Pulmonary artery endothelial cell (primary cell): ENCODE results near the gene PCDHGA9. TPM values are rescaled to one million over a fixed set of nuclear protein-coding genes. Genes with fewer than 3 reads are reported as not detected.
"Not testable (repeated sequence)": the region's sequence is repeated elsewhere in the genome, so short reads cannot be mapped to it uniquely, and the experiment has no call there.

Experiments
- DNase-seq: peaks from one replicate; pipeline ENCODE4 v3.0.0-alpha.2; 2011; ENCODE audit warnings: low read depth, low spot score
- total RNA-seq: library from RNA; depleted of rRNA; stranded (reverse); fragments of >200 nt; gene quantifications from 2 replicates; pipeline ENCODE4 v1.2.3, GENCODE V29; 2014

PCDHGA9 gene
- 1.2 and 1.8 TPM in 2 replicates for total RNA-seq

DNA sequence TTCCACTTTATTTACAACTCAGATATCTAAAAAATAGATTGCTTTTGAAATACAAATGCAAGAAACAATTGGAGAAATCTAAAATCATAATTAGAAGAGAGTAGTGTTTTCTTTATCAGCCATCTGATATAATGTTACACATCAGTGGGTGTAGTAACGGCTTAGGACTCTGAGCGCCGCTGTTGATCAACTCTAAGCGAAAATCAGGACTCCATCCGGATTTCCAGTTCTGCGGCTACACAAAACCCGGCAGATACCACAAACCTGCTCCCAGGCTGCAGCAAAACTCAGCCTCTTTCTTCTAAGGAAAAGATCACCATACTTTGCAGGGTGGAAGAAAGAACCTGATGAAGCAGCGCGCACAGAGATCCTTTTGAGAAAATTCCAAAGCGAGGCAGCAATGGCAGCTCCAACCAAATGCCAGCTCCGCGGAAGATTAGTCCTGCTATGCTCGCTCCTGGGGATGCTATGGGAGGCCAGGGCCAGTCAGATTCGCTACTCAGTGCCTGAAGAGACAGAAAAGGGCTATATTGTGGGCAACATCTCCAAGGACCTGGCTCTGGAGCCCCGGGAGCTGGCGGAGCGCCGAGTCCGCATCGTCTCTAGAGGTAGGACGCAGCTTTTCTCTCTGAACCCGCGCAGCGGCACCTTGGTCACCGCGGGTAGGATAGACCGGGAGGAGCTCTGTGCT is at the start of gene PCDHGA9:
PCDHGA9 (plus strand) TSS at position 226 of the 691 bp plus-strand sequence; CDS start at position 401, 175 bp downstream.
- DNase-seq, result no peak

- no peak for DNase-seq
These were observed 47.6 kb upstream of the PCDHGA9 start, which contains the start of gene PCDHGA4 for GRCh38 chr5:141354900-141355469. Gene PCDHGA4, plus strand, starts transcription at chr5:141355021. Its CDS starts 87 bp downstream, at chr5:141355108.

DNA sequence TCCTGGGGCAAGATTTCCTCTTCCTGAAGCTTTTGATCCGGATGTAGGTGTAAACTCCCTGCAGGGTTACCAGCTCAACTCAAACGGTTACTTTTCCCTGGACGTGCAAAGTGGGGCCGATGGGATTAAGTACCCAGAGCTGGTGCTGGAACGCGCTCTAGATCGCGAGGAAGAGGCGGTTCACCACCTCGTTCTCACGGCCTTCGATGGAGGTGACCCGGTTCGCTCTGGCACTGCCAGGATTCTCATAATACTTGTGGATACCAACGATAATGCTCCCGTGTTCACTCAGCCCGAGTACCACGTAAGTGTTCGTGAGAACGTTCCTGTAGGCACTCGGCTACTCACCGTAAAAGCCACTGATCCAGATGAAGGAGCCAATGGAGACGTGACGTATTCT is 46.9 kb upstream of the PCDHGA9 start:
- DNase-seq, result no peak

DNA sequence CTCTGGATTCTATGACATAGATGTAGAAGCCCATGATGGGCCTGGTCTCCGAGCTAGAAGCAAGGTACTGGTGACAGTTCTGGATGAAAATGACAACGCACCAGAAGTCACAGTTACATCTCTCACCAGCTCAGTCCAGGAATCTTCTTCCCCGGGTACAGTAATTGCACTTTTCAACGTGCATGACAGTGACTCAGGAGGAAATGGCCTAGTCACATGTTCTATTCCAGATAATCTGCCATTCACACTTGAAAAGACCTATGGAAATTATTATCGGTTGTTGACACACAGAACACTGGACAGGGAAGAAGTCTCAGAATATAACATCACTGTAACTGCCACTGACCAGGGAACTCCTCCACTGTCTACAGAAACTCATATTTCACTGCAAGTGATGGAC is 46.4 kb upstream of the PCDHGA9 start:
- DNase-seq, result no peak

DNA sequence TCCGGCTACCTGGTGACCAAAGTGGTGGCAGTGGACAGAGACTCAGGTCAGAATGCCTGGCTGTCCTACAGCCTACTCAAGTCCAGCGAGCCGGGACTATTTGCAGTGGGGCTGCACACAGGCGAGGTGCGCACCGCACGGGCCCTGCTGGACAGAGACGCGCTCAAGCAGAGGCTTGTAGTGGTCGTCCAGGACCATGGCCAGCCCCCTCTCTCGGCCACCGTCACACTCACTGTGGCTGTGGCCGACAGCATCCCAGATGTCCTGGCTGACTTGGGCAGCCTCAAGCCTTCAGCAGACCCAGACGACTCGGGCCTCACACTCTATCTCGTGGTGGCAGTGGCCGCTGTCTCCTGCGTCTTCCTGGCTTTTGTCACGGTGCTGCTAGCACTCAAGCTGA is 45.6 kb upstream of the PCDHGA9 start:
- no peak for DNase-seq

- no peak for DNase-seq
These were observed 42.7 kb upstream of the PCDHGA9 start, which contains the start of gene PCDHGB2 for GRCh38 chr5:141359790-141360426. Gene PCDHGB2, plus strand, starts transcription at chr5:141359994. Its CDS starts 142 bp downstream, at chr5:141360136.

- no peak for DNase-seq
These were observed 41.9 kb upstream of the PCDHGA9 start for GRCh38 chr5:141360685-141361084.

DNA sequence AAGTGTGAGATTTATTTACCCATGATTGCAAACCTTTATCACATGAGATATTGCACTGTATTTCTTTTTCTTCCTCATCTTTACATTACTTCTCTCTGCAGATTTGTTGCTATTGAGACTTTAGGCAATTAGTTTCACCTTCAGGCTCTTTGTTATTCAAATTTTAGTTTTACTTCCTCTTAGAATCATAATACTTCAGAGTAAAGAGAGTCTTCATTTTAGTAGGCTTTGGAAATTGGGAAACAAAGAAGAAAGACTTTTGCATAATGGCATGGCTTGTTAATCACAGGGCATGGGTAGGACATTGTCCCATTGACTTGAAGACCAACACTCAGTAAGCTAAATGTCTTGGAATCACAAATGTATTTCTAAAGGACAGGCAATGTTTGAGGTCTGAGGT is 39.9 kb upstream of the PCDHGA9 start:
- DNase-seq, result no peak

DNA sequence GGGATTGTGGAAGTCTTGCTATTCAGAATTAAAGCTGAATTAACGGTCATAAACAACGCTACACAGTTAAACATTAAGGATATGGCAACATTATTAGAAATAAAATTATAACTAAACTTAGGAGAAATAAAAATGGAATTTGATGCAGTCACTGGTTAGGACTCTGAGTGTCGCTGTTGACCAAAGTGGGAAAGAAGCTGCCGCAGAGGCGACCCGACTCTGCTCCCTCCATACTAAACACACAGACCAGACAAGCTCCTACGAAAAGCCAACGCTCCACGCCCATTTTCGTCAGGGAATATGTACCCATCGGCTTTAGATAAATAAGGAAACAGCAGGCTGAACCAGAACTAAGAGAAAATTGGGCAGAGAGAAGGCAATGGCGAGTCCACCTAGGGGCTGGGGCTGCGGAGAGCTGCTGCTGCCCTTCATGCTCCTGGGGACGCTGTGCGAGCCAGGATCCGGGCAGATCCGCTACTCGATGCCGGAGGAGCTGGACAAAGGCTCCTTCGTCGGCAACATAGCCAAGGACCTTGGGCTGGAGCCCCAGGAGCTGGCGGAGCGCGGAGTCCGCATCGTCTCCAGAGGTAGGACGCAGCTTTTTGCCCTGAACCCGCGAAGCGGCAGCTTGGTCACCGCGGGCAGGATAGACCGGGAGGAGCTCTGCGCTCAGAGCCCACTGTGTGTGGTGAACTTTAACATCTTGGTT is 38.5 kb upstream of the PCDHGA9 start, which contains the start of gene PCDHGA5:
PCDHGA5 (plus strand) TSS at position 211 of the 709 bp plus-strand sequence; CDS start at position 380, 169 bp downstream.
- DNase-seq, result no peak

DNA sequence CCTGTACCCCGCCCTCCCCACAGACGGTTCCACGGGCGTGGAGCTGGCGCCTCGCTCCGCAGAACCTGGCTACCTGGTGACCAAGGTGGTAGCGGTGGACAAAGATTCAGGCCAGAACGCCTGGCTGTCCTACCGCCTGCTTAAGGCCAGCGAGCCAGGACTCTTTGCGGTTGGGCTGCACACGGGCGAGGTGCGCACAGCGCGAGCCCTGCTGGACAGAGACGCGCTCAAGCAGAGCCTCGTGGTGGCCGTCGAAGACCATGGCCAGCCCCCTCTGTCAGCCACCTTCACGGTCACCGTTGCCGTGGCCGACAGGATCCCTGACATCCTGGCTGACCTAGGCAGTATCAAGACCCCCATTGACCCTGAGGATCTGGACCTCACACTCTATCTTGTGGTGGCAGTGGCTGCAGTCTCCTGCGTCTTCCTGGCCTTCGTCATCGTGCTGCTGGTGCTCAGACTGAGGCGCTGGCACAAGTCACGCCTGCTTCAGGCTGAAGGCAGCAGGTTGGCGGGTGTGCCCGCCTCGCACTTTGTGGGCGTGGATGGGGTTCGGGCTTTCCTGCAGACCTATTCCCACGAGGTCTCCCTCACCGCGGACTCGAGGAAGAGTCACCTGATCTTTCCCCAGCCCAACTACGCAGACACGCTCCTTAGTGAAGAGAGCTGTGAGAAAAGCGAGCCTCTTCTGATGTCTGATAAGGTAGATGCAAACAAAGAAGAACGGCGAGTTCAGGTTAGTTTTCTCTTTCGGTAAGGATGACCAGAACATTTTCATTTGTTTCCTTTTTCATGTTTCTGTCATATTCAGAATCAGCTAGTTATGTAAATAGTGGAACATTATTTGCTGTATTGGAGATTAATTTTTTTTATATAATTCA is 36.3 kb upstream of the PCDHGA9 start:
- no peak for DNase-seq

DNA sequence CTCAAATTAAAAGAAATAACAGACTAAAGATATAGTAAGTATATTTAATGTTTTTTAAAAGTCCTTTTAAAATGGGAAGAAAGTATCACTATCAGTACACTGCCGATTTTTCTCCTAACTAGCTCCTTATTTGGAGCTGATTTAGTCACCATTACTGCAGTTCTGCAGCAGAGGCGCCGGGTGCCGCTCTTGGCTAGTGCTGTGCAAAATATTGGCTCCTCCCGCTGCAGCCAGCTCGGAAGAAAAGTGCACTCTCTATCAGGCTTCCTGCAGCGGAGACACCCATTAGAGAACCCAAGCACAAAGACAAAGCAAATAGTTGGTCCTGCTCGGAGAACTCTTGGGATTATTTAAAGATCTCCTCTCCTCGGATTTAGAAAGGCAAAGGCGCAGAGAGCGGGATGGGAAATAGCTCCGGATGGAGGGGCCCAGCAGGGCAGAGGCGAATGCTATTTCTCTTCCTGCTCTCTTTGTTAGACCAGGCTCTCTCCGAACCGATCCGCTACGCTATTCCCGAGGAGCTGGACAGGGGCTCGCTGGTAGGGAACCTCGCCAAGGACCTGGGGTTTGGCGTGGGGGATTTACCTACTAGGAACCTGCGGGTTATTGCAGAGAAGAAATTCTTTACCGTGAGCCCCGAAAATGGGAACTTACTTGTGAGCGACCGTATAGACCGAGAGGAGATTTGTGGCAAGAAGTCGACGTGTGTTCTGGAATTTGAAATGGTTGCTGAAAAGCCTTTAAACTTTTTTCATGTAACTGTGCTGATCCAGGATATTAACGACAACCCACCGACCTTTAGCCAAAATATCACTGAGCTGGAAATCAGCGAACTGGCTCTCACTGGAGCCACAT is 32.4 kb upstream of the PCDHGA9 start, which contains the start of gene PCDHGB3:
PCDHGB3 (plus strand) TSS at position 249 of the 855 bp plus-strand sequence; CDS start at position 402, 153 bp downstream.
- no peak for DNase-seq

DNA sequence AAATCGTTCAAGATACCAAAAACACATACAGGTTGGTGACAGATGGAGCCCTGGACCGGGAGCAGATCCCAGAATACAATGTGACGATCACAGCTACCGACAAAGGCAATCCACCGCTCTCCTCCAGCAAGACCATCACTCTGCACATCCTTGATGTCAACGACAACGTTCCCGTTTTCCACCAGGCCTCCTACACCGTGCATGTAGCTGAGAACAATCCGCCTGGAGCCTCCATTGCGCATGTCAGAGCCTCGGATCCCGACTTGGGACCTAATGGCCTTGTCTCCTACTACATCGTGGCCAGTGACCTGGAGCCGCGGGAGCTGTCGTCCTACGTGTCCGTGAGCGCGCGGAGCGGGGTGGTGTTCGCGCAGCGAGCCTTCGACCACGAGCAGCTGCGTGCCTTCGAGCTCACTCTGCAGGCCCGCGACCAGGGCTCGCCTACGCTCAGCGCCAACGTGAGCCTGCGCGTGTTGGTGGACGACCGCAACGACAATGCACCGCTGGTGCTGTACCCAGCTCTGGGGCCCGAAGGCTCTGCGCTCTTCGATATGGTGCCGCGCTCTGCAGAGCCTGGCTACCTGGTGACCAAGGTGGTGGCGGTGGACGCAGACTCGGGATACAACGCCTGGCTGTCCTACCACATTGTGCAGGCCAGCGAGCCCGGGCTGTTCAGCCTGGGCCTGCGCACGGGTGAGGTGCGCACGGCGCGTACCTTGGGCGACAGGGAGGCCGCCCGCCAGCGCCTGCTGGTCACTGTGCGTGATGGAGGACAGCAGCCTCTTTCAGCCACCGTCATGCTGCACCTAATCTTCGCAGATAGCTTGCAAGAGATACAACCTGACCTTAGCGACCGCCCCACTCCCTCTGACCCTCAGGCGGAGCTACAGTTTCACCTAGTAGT is 30.8 kb upstream of the PCDHGA9 start:
- DNase-seq, result no peak

GRCh38 chr5:141373673-141374317 is 28.8 kb upstream of the PCDHGA9 start, which contains the start of gene PCDHGA6:
Gene PCDHGA6, plus strand, starts transcription at chr5:141373891. Its CDS starts 193 bp downstream, at chr5:141374084.
- DNase-seq, result no peak

- no peak for DNase-seq
These were observed 28.0 kb upstream of the PCDHGA9 start for GRCh38 chr5:141374627-141375026.

- not testable (repeated sequence) for DNase-seq
These were observed 27.0 kb upstream of the PCDHGA9 start for GRCh38 chr5:141375444-141376155.

DNA sequence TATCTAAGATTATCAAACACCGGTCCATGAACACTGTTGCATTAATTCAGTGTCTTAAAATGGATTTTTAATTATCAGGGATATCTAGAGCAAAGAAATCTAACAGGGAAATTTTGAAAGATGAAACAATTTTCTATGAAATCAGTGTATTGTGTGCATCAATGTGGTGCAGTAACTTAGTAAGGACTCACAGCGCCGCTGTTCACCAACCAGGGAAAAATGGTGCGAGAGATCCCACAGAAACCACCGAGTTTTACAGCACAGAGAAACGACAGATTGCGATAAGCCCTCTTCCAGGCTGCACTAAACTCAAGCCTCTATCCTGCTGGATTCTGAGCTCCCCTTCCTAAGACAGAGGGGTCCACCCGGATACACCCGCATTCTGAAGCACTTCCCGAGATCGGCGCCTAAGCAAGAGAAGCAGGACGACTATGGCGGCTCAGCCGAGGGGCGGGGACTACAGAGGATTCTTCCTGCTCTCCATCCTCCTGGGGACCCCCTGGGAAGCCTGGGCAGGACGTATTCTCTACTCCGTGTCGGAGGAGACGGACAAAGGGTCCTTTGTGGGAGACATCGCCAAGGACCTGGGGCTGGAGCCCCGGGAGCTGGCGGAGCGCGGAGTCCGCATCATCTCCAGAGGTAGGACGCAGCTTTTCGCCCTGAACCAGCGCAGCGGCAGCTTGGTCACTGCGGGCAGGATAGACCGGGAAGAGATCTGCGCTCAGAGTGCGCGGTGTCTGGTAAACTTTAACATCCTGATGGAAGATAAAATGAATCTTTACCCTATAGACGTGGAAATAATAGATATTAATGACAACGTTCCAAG is 19.9 kb upstream of the PCDHGA9 start, which contains the start of gene PCDHGA7:
PCDHGA7 (plus strand) TSS at position 274 of the 826 bp plus-strand sequence; CDS start at position 432, 158 bp downstream.
- DNase-seq, result no peak
